ENCODE measurements around the gene OCEL1. TPM values are rescaled to one million over a fixed set of nuclear protein-coding genes. Genes with fewer than 3 reads are reported as not detected.

Gene OCEL1
- total and polyA plus RNA-seq, 2 of the 13 experiments (the other 11 are each of a cell fraction or from before 2014, with no cell fraction given): 10.6 to 17.2 TPM

DNA sequence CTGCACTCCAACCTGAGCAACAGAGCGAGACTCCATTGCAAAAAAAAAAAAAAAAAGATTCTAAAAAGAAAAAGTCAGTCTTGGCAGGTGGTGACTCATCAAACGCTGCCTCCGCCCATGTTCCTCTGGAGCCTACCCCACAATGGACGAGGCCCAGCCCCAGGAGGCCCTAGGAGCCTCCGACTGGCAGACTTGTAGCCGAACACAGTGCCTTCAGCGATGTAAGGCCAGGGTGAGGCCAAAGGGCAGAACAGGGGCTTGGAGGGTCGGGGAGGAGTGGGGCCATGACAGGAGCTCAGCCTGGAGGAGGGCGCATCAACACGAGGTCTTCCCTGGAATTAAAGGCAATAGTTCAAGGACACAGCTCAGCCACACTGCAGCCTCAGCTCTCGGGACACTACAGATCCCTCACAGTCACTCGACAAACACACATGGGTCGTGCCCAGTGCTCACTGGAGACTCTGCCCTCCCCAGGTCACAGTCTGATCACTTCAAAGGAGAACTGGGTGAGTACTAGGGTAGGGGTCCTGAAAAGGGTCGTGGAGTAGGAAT, 5.7 kb upstream of the OCEL1 start (continued):
- no peak for TF ChIP-seq PHF8 (CRISPR knock-in tag; IDR thresholded peaks at IDR 0.05)
- TF ChIP-seq ZNF83 (CRISPR knock-in tag; IDR thresholded peaks at IDR 0.05; ENCODE audit: borderline replicate concordance): no peak
- TF ChIP-seq ZBTB7B (CRISPR knock-in tag; IDR thresholded peaks at IDR 0.05): peak; percentile 27; the same call in 1 of the 2 replicates
- TF ChIP-seq SUZ12 (IDR thresholded peaks at IDR 0.05; ENCODE audit: low read depth, low read length): no peak
- TF ChIP-seq ELF1 (CRISPR knock-in tag; IDR thresholded peaks at IDR 0.05): no peak
- 0 out of 2 replicates have a peak, but pooled peaks have one; percentile 15 for TF ChIP-seq ZNF331 (CRISPR knock-in tag; IDR thresholded peaks at IDR 0.05)
- no peak for TF ChIP-seq EHMT2 (IDR thresholded peaks at IDR 0.05; ENCODE audit: borderline replicate concordance, low read depth, low read length)
- no peak for TF ChIP-seq JARID2 (CRISPR knock-in tag; IDR thresholded peaks at IDR 0.05; ENCODE audit: insufficient replicate concordance)
- no peak for TF ChIP-seq RBAK (CRISPR knock-in tag; IDR thresholded peaks at IDR 0.05)
- peak; percentile 44; the same call in 1 of the 2 replicates for TF ChIP-seq PPARG (CRISPR knock-in tag; conservative IDR thresholded peaks at IDR 0.05)
- TF ChIP-seq, protein P1, sequence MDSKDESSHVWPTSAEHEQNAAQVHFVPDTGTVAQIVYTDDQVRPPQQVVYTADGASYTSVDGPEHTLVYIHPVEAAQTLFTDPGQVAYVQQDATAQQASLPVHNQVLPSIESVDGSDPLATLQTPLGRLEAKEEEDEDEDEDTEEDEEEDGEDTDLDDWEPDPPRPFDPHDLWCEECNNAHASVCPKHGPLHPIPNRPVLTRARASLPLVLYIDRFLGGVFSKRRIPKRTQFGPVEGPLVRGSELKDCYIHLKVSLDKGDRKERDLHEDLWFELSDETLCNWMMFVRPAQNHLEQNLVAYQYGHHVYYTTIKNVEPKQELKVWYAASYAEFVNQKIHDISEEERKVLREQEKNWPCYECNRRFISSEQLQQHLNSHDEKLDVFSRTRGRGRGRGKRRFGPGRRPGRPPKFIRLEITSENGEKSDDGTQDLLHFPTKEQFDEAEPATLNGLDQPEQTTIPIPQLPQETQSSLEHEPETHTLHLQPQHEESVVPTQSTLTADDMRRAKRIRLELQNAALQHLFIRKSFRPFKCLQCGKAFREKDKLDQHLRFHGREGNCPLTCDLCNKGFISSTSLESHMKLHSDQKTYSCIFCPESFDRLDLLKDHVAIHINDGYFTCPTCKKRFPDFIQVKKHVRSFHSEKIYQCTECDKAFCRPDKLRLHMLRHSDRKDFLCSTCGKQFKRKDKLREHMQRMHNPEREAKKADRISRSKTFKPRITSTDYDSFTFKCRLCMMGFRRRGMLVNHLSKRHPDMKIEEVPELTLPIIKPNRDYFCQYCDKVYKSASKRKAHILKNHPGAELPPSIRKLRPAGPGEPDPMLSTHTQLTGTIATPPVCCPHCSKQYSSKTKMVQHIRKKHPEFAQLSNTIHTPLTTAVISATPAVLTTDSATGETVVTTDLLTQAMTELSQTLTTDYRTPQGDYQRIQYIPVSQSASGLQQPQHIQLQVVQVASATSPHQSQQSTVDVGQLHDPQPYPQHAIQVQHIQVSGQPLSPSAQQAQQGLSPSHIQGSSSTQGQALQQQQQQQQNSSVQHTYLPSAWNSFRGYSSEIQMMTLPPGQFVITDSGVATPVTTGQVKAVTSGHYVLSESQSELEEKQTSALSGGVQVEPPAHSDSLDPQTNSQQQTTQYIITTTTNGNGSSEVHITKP (CRISPR knock-in tag; IDR thresholded peaks at IDR 0.05; ENCODE audit: low read depth): no peak
- TF ChIP-seq ZNF501 (CRISPR knock-in tag; IDR thresholded peaks at IDR 0.05): 0 out of 2 replicates have a peak, but pooled peaks have one; percentile 14
- peak; percentile 99 for TF ChIP-seq ZNF3 (CRISPR knock-in tag; IDR thresholded peaks at IDR 0.05)
- TF ChIP-seq, protein P2, sequence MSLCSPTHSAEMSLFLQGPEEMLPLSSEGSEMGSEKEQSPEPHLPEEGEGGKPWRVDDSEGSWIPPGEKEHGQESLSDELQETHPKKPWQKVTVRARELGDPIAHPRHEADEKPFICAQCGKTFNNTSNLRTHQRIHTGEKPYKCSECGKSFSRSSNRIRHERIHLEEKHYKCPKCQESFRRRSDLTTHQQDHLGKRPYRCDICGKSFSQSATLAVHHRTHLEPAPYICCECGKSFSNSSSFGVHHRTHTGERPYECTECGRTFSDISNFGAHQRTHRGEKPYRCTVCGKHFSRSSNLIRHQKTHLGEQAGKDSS (CRISPR knock-in tag; IDR thresholded peaks at IDR 0.05; ENCODE audit: borderline replicate concordance, low read depth): peak; percentile 90
- no peak for TF ChIP-seq EP300 (IDR thresholded peaks at IDR 0.05; ENCODE audit: low read depth in 2 of 2, low read length in 2 of 2)
- TF ChIP-seq EP300 (CRISPR knock-in tag; IDR thresholded peaks at IDR 0.05; ENCODE audit: borderline replicate concordance): 0 out of 2 replicates have a peak, but pooled peaks have one; percentile 11
- TF ChIP-seq ZBTB3 (CRISPR knock-in tag; IDR thresholded peaks at IDR 0.05; ENCODE audit: borderline replicate concordance, low read depth): no peak
- TF ChIP-seq ZFY (CRISPR knock-in tag; IDR thresholded peaks at IDR 0.05): peak; percentile 22; the same call in 1 of the 2 replicates
- TF ChIP-seq ZNF609 (CRISPR knock-in tag; IDR thresholded peaks at IDR 0.05; ENCODE audit: borderline replicate concordance): no peak
- no peak for TF ChIP-seq ZNF343 (CRISPR knock-in tag; IDR thresholded peaks at IDR 0.05)

All from HepG2 (cell line).